CD4-positive, alpha-beta T cell treated with Interferon gamma for 1 hour (primary cell): ENCODE measurements around the gene FKBP1A.

Source experiments
- DNase-seq: peaks from one replicate; pipeline ENCODE4 v3.0.0-alpha.2; 2020

FKBP1A gene

DNA sequence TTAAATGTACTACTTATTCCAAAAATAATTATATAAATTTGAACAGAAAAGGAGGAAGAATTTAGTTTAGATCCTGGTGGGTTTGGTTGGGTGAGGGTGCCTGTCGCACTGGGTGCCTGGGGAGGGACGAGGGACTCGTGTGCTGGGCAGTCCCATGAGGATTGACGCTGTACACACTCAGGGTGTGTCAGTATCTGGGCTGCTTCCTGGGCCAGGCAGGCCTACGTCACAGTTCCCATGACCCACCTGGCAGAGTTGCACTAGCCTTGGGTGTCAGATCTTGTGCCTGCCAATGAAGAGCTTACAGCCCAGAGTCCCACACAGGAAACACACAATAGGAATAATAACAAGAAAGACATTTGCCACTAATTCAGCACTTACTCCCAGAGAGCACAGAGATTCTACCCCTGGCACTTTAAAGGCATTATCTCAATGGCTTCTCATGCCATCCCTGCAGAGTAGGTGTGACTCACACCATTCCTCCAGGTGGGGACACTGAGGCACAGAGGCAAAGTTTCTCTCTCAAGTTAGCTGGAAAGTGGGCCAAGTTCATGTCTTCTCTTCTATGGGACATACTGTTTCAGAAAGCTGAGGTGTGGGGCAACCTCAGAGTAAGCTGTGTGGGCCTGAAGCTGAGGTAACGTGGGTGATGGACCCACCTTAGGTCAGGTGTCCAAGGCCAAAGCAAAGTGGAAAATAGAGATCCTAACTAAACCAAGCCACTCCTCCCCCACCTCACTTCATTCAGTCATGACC, 62.6 kb downstream of the FKBP1A start:
- DNase-seq: peak; percentile 71

DNA sequence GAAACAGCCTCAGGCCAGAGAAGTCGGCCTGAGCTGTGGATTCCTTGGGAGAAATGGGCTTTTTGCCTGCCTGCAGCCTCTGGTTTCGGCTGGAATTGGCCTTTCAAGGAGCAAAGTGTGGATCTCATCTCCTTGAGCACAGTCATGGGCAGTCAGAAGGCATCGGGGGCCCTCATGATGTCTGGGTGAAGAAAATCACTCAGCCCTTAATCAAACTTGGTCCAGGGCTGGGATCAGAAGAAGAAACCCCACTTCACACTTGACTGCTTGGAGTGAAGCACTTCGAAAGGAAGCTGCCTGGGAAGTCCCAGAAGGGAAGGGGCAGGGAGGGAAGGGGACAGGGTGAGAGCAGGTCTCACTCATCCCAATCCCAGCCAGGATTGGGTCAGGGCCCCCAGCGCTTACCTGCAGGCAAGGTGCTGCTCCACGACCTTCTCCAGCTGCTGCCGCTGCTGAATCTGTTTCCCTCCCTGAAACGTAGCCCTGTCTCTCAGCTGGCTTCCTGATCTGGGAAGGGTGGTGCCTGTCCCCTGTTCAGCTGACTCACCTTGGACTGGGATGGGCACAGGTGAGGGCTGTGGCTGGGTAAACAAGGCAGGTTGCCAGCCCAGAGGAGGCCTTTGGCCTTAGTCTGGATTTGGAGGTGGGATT, 64.0 kb downstream of the FKBP1A start, which contains the start of gene SDCBP2:
TSS of gene SDCBP2 (minus strand) at position 460 of the 651 bp plus-strand sequence. CDS start 8,723 bp downstream, outside the sequence.
- DNase-seq: no peak

DNA sequence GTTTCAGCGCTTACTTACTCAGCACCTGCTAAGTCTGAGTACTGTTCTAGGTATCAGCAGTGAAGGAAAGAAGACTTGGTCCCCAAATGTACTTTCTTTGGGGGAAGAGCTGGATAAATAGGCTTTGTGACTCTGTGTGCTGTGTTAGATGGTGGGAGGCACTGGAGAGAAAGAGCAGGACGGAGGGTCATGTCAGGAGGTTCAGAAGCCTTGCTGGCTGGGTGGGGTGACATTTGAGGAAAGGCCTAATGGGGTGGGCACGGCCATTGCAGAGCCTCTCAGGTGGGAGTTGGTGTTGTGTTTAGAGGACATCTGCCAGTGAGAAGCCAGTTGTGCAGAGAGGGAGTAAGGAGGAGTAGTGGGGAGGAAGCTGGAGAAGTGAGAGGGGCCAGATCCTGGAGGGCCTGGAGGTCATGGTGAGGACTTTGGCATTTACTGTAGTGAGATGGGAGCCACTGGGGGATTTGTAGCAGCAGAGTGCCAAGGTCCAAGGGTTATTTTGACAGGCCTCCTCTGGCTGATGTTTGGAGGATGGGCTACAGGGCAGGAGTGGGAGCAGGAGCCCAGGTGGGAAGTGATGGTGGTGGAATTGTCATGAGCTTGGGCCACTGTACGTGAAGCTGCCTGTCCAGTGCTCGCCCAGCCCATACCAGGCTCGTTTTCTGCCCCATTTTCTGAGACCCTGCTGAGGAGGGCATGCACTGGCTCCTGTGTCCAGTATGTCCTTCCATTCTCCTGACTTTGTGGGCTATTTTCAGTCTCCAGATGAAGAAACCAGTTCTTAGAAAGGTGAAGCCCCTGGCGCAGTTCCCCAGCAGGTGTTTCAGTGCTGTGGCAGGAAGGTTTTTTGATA, 64.8 kb downstream of the FKBP1A start:
- no peak for DNase-seq

DNA sequence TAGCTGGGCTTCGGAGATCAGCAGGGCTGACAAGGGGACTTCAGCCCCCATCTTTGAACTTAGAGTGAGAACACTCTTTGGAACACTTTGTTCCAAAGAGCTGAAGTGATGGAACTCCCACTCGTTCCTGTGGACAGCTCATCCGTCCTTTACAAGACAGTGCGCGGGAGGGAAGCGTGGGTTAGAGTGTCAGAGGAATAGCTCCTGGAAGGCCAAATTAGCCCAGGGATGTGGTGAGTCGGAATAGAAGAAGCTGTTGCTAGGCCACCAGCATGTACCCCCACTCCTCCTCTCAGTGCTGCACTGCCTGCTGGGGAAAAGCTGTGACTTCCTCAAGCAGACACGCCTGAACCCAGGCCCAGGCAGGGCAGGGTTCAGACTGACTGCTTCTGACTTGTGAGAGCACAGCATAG, 65.6 kb downstream of the FKBP1A start:
- DNase-seq: no peak

DNA sequence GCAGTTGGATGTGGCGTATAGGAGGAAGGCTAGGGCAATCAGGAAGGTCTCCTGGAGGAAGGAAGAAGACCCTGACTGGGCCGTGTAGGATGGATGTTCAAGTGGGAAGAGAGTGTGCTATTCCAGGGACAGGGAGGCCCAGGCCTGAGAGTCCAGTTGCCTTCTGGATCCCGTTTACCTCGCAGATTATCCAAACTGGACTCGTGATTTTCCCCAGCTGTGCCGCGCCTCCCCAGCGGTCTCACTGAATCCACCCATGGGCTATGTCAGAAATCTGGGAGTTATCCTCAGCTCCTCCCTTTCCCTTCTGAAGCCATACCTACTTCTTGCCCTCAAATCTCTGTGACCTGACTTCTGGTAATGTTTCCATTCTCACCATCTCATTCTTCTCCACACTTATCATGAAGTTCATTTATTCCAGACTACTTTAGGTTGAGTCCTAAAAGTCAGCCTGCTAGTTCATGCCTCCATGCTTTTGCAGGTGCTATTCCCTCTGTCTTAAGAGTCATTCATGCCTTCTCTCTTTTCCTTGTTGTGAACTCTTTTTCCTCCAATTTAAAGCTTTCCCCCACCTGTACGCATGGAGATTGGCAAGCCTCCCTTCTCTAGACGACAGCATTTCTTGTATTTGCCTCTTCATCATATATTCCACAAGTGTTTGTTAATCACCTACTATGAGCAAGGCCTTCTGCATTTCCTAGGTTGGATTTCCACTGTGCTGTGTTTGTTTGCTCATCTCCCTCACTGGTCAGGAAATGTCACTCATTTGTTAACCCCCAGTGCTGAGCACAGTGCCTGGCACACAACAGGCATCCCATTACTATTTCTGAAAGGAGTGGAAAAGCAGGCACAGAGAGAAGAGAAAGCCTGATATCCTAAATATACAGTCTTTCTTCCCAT, 66.6 kb downstream of the FKBP1A start:
- no peak for DNase-seq

DNA sequence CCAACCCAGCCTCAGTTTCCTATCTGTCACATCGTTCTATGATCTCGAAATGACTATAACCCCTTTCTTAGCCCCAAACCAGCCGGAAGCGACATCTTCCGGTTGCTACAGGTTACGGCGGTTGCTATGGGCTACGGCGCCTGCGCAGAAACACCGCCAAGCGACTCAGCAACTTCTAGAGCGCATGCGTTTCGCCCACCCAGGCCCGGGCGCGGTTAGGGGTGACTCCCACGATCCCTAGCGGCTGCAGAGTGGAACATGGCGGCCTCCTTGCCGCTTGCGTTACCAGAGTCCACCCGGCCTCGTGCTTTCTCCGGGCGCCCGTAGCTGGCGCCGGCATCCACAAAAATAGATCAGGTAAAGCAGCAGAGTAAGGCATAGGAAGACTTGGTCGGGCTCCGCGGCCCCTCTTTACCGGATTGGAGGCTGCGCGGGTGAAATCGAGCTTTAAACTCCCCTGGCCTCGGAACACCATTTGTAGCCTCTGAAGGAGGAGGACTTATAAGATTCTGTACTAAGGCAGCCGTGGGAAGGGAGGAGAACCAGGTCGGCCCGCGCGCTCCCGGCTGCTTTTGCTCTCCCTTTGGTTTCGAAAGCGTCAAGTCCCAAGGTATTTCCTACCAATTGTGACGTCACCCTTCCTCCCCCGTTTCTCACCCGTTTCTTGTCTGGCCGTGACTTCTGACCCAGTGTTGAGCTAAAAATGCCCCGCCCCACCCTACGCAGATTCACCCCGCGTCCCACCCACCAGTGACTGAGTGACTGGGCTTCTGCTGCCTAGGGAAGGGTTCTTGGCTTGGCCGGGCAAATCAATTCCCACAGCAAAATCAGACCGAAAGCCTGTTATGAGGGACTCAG, 67.5 kb downstream of the FKBP1A start:
- DNase-seq: peak; percentile 99

DNA sequence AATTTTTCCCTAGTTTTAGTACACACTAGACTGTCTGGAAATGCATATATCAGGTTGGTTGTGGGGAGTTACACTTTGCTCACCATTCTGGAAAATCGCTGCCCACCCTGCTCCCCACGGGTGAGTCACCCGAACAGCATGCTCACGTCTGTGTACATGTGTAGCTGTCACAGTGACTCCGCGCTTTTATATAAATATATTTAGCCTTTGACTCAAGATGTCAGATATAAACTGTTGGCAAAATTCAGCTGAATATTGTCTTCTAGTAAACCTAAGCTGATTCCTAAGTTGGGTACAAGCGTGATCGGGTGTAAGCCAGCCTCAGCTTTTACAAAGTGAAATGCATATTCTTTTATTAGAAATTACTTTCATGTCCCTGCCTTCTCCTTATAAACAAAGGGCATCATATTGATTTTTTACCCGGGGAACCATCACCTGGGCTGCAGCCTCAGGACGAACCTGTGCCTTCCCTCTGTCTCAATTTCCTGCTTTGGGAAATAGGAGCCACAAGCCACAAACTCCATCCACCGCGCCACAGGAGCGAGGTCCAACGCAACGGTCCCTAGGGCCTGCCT, 68.2 kb downstream of the FKBP1A start:
- DNase-seq: peak; percentile 38

DNA sequence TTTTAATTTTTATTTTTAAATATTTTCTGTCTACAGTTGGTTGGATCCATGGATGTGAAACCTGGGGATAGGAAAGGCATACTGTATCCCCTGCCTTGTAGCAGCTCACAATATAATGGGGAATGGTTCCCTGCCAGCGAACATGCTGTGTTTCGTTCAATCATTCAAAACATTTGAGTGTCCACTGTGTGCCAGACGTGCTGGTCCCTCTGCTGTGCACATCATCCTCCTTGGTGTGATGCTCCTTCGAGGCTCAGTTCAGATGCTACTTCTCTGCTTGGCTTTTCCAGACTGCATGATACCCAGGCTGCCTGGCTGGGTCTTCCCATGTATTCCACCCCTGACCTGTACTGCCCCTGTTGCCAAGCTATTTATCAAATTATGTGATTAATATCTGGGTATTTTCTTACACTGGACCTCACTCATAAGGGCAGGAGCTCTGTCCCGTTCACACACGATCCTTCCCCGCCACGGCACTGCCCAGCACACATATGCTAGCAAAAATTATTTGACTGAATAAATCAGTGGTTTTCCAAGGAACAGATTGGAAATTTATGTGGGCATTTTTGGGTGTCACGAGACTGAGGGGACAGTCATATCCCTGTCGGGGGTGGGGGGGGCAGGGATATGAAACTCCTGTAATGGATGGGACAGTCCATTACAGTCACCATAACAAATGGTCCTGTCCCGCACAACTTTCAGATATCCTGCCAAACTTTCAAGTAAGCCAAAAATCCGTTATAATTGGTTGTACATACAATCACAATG, 68.8 kb downstream of the FKBP1A start:
- no peak for DNase-seq

DNA sequence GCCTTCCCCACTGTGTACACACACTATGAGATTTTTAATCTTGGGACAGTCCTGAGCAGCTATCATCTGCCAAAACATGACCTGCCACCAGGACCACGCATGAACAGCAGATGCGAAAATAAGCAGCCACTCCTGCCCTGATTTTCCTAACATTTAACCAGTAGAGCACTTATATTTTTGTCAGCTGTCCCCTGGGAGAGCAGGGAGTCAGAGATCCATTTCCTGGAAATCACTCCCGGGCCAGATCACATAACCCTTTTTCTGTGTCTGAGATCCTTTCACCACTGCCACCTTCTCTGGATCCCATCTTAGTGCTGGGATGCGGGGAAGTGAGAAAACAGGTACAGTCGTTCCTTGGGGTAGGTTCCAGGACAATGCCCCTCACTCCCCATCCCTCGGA, 69.6 kb downstream of the FKBP1A start:
- DNase-seq: no peak

DNA sequence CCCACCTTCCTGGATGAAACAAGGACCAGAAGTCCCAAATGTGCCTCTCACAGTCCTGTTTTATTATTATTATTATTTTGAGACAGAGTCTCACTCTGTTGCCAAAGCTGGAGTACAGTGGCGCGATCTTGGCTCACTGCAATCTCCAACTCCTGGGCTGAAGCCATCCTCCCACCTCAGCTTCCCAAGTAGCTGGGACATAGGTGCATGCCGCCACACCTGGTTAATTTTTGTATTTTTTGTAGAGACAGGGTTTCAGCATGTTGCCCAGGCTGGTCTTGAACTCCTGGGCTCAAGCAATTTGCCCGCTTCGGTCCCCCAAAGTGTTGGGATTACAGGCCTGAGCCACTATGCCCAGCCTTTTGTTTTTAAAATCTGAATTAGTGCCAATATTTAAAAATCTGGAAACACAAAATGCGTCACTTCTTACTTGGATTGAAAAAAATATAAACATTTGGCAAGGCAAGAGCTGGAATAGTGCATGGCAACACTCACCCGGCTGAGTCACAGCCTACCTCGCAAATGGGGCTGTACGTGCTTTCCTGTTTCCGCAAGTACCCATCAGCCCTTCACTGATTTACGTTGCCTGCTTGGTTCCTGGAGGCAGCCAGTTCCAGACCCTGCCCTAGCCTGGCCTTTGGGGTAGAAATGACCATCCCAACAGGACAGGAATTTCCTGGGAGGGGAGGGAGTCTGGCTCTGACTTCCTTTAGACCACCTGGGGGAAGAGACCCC, 70.2 kb downstream of the FKBP1A start:
- DNase-seq: peak; percentile 47

DNA sequence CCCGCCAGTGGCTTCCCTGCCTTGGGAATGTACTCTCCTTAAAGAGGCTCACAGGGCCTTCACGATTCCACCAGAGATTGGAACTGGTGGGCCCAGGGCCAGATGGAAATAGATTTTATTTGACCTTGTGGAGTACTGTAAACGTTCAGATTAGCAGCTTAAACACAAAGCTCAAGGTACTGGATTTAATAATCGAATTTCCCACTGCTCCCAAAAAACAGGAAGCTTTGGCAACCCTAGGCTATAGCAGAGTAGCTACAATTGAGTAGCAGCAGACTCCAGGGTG, 71.3 kb downstream of the FKBP1A start:
- no peak for DNase-seq

DNA sequence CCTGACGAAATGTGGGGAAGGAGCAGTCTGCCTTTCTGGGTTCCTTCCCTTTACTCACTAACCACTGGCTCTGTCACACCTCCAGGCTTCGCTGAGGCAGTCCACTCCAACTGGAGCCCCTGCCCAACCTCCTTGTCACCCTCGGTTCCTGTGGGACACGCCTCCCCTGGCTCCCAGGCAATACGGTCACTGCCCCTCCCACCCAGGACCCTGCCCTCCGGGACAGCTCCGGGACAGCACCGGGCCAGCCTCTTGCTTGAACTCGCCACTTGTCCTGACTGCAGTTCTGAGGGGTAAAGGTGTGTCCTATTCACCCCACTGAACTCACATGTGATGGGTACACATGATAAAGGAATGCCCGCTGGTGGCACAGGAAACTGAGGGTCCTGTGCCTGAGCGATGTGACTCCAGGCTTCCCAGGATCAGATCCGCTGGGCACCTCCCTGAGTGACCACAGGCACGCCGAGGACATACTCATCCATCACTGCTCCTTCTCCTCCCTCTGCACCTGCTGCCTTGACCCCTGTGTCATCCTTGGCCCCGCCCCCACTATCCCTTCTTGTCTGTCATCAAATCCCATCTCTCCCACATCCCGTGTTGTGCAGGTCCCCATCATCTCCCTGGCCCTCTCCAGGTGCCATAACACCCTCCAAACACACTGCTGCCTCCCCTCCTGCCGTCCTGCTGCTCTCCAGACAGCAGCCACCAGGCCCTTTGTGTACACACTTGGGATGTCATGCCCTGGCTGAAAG, 71.8 kb downstream of the FKBP1A start:
- DNase-seq: no peak

DNA sequence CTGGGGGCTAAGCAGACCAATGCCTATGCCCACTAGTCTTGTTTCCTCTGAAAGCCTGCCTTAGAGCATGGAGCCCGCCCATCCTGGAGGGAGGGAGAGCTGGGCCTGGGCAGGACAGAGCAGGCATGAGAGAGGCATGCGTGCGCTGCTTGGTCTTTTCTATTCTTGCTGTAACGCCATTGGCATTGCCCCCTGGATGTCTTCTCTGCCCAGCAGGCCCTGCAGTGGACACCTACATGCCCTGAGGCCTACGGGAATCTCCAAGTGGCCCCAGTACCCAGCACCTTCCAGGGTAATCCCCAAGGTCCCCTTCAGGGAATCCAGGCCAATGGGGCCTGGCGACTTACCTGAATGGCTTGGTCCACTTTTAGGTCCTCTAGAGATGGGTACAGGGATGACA, 72.8 kb downstream of the FKBP1A start:
- no peak for DNase-seq

DNA sequence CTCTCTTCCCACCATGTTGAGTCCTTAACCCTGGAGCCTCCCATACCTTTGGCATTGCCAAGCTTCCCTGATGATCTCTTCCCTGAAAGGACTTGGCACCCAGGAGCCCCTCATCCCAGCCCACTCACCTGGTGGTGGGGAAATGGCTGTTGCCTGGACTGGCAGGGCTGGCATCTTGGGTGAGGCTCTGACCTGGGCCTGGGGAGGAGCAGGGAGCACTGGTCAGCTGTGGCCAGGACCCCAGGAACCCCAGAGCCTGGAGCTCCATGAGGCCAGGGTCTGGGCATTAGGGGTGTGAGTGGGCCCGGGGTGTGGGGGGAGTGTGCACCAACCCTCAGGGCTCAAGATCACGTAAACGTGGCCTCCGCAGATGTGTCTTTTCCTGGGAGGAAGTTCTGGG, 73.4 kb downstream of the FKBP1A start:
- no peak for DNase-seq

DNA sequence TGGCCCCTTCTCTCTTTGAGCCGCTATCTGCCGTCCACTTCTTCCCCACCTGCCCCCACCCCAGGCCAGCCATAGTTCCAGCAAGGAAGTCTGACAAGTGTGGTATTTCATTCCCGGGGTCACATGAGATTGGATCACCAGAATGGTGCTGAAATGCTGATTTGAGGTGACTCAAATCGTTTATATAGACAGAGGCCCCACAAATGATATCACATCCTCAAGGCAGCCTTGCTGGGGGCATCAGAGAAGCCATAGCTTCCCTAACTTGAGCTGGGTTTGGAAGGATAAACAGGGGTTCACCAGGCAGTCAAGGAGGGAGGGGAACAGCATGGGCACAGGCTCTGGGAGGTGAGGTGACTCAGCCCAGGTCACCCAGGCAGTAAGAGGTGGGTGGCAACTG, 73.8 kb downstream of the FKBP1A start:
- DNase-seq: no peak
